GM19324 (cell line): Measurements from ENCODE around the gene PRDM16.

Source experiments
- ATAC-seq: cut with Tn5 transposase; IDR thresholded peaks from one replicate; pipeline ENCODE4 v1.9.1; 2021; ENCODE audit warnings: mild to moderate bottlenecking, moderate library complexity; ENCODE audit not compliant: unreplicated experiment, low FRiP score

Gene PRDM16

DNA sequence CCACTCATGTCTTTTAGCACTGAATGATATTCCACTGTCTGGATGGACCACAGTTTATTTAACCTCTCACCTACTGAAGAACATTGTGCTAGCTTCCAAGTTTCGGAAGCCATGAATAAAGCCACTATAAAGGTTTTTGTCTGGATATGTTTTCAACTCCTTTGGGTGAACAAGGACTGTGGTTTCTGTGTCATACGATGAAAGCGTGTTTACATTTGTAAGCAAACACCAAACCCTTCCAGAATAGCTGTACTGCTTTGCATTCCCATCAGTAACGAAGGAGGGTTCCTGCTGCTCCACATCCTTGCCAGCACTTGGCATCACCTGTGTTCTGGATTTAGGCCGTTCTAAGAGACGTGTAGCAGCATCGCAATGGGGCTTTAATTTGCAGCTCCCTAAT is 374.8 kb downstream of the PRDM16 start:
- no peak for ATAC-seq

DNA sequence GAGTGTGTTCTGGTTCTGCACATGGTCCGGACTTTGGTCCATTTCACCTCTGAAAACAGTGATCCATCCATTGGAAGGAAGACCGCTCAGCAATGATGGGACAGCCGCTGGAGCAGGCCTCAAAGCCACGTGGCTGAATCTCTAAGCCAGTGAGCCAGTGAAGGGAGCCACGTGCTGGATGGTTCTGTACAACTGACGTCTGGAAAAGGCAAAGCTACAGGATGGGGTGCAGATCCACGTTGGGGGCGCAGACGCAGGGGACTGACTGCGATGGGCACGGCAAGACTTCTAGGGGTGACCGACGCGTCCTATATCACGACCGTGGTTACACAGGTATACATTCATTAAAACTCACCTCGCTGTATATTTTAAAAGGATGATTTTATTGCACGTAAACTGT is 375.3 kb downstream of the PRDM16 start:
- no peak for ATAC-seq

DNA sequence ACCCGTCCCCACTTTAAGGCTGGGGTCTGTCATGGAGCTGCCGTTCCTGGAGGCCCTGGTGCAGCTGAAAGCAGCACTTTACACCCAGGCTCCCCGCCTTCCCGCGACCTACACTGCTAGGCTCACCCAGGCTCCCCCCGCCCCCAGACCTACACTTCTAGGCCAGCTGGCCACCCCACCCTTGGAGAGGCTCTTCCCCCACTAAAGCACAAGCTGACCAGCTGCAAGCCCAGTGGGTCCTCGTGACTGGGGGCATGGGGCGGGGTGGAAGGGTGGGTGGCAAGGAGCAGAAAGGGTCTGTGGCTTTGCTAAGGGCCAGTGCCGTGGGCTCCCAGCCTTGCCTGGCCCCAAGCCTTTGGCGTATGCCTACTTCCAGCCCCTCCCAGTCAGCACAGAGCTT is 375.7 kb downstream of the PRDM16 start:
- no peak for ATAC-seq

GRCh38 chr1:3450202-3450863 is 381.3 kb downstream of the PRDM16 start:
- ATAC-seq = no peak

GRCh38 chr1:3450983-3451382 is 382.0 kb downstream of the PRDM16 start:
- ATAC-seq = no peak

DNA sequence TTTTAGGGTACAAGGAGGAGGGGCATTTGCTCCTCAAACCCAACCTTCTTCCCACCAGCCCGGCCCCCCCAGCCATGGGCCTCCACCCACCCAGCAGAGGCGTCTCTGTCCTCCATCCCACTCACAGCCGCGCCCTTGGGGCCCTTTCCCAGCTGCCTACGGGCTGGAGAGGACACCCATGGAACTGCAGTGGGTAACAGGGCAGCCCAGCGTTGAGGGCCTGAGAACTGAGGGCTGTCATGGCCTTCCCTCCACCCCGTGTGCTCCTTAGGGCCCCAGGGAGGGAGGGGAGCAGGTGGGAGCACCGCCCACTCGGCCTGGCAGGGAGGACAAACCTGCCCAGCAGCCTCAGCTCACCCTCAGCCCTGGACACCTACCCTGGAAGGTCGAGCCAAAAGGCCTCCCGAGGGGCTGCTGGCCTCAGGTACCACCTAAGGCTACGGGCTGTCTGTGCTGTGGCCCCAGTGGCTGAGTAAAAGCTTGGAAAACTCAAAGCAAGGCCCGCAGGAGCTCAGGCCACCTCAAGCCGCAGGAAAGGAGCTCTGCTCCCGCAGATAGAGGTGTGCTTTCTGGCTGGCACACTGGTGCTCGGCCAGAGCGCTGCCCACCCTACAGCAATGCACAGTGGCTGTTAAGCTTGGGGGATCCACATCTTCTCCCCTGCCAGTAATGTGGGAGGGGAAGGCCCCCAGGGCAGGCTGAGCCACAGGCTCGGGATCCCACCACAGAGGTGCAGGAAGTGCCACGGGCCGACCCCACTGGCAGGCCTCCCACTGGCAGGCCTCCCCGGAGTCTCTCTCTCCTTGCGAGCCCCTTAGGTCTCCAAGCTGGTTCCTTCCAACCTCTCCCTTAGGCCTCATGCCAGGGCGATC is 383.2 kb downstream of the PRDM16 start:
- ATAC-seq = no peak

DNA sequence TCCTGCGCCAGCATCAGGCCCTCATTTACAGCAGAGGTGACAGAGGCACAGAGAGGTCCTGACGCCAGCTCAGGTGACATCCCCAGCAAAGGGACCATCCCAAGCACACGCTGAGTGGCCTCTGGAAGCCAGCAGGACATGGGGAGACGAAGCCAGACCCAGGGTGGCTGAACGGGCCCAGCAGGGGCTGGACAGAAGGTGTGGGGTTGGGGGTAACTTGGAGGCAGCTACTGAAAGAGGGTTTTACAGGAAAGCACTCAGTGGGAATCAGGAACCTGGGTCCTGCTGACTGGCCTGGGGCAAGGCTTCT is 383.8 kb downstream of the PRDM16 start:
- ATAC-seq = no peak

DNA sequence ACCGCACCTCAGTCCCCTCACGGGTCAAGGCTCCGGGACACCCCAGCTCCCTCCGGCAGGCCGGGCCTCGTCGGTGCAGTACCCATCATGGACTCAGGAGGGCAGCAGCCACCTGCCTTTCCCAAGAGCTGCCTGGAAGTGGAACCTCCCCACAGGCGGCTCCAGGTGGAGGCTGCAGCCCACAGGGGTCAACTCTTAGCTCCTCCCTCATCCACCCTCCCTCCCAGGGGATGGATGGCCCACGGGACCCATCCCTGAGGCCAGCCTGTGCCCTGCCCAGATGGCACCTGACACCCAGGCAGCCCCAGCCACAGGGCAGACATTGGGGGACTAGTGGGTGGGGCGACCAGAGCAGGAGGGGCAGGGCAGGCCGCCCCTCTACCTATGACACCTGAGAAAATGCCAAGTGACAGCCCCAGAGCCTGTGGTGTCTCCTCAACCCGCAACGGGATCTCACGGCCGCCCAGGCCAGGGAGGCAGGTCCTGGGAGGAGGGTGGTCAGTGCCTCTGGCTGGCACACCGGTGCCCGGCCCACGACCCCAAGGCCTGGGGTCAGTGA is 384.3 kb downstream of the PRDM16 start:
- ATAC-seq = no peak

- ATAC-seq = no peak
Observed at GRCh38 chr1:3453891-3454810, 385.1 kb downstream of the PRDM16 start, which contains the start of gene ARHGEF16. ARHGEF16 (plus strand) TSS chr1:3454665; CDS start chr1:3463085, 8,420 bp downstream.

GRCh38 chr1:3454811-3455618 is 386.0 kb downstream of the PRDM16 start:
- no peak for ATAC-seq

DNA sequence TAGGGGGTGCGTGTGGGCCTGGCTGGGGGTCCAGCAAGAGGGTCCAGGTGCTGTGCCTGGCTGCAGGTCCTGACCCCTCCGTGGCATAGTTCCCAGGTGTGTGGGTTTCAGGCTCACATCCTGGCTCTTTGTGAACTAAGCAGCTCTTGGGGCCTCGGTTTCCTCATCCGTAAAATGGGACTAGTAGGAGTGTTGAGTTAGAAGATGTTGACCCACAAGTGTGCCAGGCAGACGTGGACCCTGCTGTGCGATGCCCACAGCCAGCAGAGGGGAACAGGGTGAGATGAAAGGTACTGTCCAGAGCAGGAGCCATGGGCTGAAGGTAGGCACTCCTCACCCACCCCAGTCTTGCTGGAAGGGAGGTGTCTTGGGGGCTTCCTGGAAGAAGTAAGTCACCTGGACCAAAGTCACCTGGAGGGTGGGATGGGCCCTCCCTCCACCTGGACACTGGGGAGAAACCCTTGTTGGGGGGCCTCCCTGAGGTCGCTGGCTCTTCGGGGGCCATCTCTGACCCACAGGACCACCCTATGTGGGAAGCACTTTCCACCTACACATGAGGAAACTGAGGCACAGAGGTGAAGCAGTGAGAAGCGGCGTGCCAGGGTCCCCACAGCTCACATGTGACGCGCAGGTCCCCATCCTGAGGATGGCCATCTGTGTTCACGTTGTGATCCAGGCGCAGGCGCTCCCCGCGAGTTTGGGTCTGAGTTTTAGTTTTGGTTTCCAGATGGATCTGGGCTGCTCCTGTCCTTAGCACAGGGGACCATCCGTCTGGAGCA is 386.9 kb downstream of the PRDM16 start:
- ATAC-seq = no peak

GRCh38 chr1:3456449-3456963 is 387.5 kb downstream of the PRDM16 start:
- ATAC-seq = no peak

GRCh38 chr1:3456964-3457909 is 388.2 kb downstream of the PRDM16 start:
- ATAC-seq = no peak

DNA sequence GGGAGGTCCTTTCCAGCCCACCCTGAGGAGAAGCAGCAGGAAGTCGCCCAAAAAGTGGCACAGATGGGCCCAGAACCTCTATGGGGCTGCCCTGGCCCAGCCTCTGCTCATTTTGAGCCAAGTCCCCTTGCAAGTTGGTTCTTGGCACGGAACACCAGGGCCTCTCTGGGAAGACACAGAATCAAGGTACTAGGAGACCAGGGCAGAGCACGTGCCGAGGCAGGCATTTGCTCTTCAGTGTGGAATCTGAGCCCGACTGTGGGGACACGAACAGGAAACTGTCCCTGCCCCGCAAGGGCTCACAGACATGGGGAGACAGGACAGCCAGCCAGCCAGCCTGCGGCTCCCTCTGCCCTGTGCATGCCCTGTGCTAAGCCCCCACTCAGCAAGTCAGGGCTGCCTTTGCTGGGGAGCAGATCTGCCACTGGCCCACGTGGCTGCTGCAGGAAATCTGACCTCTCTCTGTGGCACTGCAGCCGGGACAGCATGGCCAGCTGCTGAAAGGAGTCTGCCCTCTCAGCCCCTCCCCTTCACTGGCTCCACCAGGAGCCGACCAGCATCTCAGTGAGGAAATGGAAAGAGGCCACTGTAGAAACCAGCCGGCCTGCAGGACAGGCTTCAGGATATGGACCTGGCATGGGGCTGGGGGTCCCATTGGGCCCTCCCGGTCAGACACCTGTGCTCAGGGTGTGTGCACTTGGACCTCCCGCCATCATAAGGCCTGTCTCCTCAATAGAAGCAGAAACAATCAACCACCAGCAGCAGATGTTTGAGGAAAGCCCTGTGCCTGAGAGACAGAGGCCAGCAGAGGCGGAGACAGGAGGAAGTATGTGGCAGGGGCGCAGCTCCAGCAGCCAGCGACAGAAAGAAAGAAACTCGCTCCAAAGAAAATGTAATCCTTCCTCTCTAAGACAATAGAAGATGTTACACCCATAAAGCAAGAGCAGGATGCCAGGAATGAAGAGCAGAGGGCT is 389.2 kb downstream of the PRDM16 start:
- no peak for ATAC-seq

DNA sequence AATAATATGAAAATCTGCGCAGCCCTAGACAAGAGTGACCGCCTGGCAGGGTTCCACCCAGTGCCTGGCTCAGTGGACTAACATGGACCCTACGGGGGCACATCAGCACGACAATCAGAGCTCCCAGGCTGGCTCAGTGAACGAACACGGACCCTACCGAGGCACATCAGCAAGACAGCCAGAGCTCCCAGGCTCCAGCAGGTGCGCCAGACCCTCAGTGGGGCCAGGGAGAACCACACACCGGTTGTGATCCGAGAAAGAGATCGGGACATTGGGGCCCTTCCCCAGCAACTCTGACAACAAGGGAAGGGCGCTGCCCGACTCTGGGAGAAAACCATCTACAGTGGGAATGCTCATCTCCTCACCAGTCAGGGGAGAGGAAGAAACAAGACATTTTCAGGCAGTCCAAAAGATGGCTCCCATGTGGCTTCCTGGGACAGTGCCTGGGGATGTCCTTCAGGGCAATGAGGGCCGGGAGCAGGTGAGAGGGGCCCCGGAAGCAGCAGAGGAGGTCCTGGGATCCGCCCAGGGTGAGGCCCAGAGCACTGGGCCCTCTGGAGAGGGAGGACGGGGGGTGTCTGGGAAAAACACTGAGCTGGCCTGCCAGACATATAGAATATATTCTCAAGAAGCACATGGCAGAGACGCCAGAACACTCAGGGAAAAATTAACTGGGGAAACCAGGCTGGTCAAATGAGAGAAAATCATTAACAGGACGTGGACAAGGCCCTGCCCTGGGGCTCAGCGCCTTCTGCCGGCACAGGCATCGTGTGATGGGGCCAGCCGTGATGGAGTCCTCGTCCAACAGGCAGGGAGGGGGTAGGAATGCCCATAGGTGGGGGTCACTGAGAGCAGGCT is 390.3 kb downstream of the PRDM16 start:
- ATAC-seq = no peak
